ENCODE measurements around the gene DYNLT4. TPM values are rescaled to one million over a fixed set of nuclear protein-coding genes. Genes with fewer than 3 reads are reported as not detected.
"Not testable (repeated sequence)": the region's sequence is repeated elsewhere in the genome, so short reads cannot be mapped to it uniquely, and the experiment has no call there.

The DYNLT4 gene
- total RNA-seq, 1 experiment from 2014 or later: 4.3 TPM

DNA sequence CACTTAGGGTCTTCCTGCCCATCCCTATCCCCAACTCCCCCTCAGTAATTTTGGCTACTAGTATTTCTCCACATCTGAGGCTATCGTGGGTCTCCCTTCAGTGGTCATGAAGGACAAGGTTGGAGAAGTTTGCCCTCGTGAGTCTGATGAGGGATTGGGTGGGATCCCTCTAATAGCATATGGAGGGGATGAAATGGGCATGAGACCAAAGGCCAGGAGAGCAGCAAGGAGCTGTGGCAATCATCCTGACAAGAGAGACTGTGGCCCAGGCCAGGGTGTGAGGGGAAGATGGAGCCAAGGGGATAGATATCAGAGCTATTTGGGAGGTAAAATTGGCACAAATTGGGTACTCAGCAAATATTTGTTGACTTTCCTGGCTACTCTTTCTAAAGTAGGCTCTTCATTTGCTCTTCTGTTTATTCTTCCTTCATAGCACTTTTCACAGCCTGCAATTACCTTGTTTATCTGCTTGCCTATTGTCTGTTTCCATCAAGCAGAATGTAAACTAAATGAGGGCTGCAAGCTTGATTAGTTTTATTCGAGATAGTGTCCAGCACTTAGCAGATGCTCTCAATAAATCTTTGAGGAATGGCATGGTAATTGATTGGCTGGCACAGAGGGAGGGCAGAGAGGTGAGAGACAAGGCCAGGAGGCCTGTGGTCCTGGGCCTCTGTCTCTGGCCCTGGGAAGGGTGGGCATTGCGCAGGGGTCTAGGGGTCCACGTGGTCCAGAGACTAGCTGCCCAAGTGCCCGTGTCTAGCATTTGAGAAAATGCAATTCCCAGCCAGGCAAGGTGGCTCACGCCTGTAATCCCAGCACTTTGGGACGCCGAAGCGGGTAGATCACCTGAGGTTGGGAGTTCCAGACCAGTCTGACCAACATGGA is 8.4 kb downstream of the DYNLT4 start:
- Histone ChIP-seq H3K79me2 (ENCODE audit: low read depth) (peaks cover 22% of the 10 kb centered on the region), H2AFZ (no peak overlapping the region), H3K36me3 (ENCODE audit: low read depth) (no peaks in the 10 kb centered on the region; the same call in 1 of the 2 replicates), H3K4me3 (no peak overlapping the region; the same call in 1 of the 2 replicates), H3K9me2 (ENCODE audit: insufficient read depth) (no peaks in the 10 kb centered on the region), H3K4me1 (replicated peaks; ENCODE audit: insufficient read depth) (peaks cover 32% of the 10 kb centered on the region), H3K27me3 (ENCODE audit: insufficient read depth, low read depth) (no peaks in the 10 kb centered on the region), H3K4me2 (peak overlapping the region; percentile 94; the same call in 1 of the 2 replicates), H3F3A (ENCODE audit: insufficient read depth, low read depth) (peaks cover 51% of the 10 kb centered on the region), H3K9me3 (ENCODE audit: insufficient read depth, low read depth) (no peaks in the 10 kb centered on the region), H4K20me1 (ENCODE audit: insufficient read depth) (no peaks in the 10 kb centered on the region), H3K27ac (peak overlapping the region; percentile 58; the same call in 1 of the 2 replicates)
- BruUV-seq (replicated peaks): no TSS peak
- CTCF ChIA-PET: interaction anchor here (0.6 to 1.5 kb wide), 4 partner anchors 10 to 558 kb away, joined by 3 to 4 read pairs (median 4); partner anchors contain the start of gene BTBD19
- DNase-seq: no peak
- intact Hi-C loops (cut with micrococcal nuclease; ENCODE audit: unreplicated experiment): no loop called here
- TF ChIP-seq CTCF (conservative IDR thresholded peaks at IDR 0.05) (no peak), EZH2 (IDR thresholded peaks at IDR 0.05; ENCODE audit: low read depth) (no peak)
- POLR2A ChIA-PET (ENCODE audit: unreplicated experiment): interaction anchor here (0.8 kb wide), 1 partner anchor 19 kb away, joined by 5 read pairs; no protein-coding TSS in a partner anchor

DNA sequence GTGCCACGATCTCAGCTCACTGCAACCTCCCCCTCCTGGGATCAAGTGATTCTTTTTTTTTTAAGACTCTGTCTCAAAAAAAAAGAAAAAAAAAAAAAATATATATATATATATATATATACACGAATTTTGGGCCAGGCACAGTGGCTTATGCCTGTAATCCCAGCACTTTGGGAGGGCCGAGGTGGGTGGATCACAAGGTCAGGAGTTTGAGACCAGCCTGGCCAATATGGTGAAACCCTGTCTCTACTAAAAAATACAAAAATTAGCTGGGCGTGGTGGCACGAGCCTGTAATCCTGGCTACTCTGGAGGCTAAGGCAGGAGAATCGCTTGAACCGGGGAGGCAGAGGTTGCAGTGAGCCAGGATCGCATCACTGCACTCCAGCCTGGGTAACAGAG is 9.3 kb downstream of the DYNLT4 start:
- BruUV-seq (replicated peaks); H3K9me3 ChIP-seq (ENCODE audit: insufficient read depth, low read depth); H3K27ac ChIP-seq; H3K27me3 ChIP-seq (ENCODE audit: insufficient read depth, low read depth); H3K4me3 ChIP-seq; POLR2A ChIA-PET (ENCODE audit: unreplicated experiment); H3K9me2 ChIP-seq (ENCODE audit: insufficient read depth); H4K20me1 ChIP-seq (ENCODE audit: insufficient read depth); intact Hi-C loops (cut with micrococcal nuclease; ENCODE audit: unreplicated experiment); CTCF ChIA-PET; H3K4me2 ChIP-seq; H2AFZ ChIP-seq; H3K36me3 ChIP-seq (ENCODE audit: low read depth); DNase-seq: not testable (repeated sequence)
- Histone ChIP-seq H3F3A (ENCODE audit: insufficient read depth, low read depth) (peaks cover 49% of the 10 kb centered on the region; the same call in 1 of the 2 replicates), H3K79me2 (ENCODE audit: low read depth) (peaks cover 22% of the 10 kb centered on the region), H3K4me1 (replicated peaks; ENCODE audit: insufficient read depth) (peaks cover 31% of the 10 kb centered on the region)

DNA sequence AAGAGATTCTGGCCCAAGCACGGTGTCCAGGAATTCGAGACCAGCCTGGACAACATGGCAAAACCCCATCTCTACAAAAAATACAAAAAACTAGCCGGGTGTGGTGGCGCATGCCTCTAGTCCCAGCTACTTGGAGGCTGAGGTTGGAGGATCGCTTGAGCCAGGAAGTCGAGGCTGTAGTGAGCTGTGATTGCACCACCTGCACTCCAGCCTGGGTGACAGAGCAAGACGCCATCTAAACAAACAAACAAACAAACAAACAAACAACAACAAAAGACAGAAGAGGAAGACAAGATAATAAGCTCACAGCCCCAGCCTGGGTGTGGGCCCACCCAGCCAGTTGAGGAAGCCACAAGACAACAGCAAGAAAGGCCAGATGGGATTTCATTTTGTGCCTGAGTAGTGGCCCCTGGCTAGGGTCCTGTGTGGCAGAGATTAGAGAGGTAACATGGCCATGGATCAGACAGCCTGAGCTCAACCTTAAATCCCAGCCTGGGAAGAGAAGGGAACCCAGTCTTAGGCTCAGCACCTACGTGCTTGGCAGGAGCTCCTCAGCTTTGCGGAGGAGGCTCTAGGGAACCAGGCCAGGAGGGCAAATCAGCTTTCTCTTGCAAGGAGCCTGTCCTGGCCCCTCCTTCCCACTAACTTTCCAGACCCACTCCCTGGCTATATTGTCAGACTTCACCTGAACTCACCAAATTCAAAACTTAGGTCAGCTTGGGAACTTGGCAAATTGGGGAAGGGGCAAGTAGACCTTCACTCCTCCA is 14.2 kb downstream of the DYNLT4 start:
- POLR2A ChIA-PET (ENCODE audit: unreplicated experiment): interaction anchor here (0.6 to 1.0 kb wide), 5 partner anchors 26 to 762 kb away, joined by 3 to 26 read pairs (median 7); no protein-coding TSS in a partner anchor
- Histone ChIP-seq H3F3A (ENCODE audit: insufficient read depth, low read depth) (peaks cover 26% of the 10 kb centered on the region; the same call in 1 of the 2 replicates), H3K36me3 (ENCODE audit: low read depth) (no peaks in the 10 kb centered on the region), H2AFZ (no peak overlapping the region), H3K27me3 (ENCODE audit: insufficient read depth, low read depth) (no peaks in the 10 kb centered on the region), H3K27ac (peak overlapping the region; percentile 36; the same call in 1 of the 2 replicates), H3K9me2 (ENCODE audit: insufficient read depth) (no peaks in the 10 kb centered on the region), H3K79me2 (ENCODE audit: low read depth) (no peaks in the 10 kb centered on the region), H4K20me1 (ENCODE audit: insufficient read depth) (no peaks in the 10 kb centered on the region), H3K4me1 (replicated peaks; ENCODE audit: insufficient read depth) (peaks cover 13% of the 10 kb centered on the region), H3K4me2 (peak overlapping the region; percentile 38; the same call in 1 of the 2 replicates), H3K4me3 (no peak overlapping the region), H3K9me3 (ENCODE audit: insufficient read depth, low read depth) (no peaks in the 10 kb centered on the region)
- no peak for DNase-seq
- no TSS peak for BruUV-seq (replicated peaks)
- intact Hi-C loops (cut with micrococcal nuclease; ENCODE audit: unreplicated experiment): loop anchor here (2.0 kb wide), 3 partner anchors 44 to 508 kb away; partner anchors contain the start of gene HECTD3
- TF ChIP-seq CTCF (conservative IDR thresholded peaks at IDR 0.05): no peak
- TF ChIP-seq EZH2 (IDR thresholded peaks at IDR 0.05; ENCODE audit: low read depth): no peak
- CTCF ChIA-PET: interaction anchor here (0.5 to 1.7 kb wide), 16 partner anchors 17 to 1547 kb away, joined by 3 to 19 read pairs (median 3); partner anchors contain the start of genes HECTD3, TOE1 and UROD

Data from PC-9 (cell line).